PC-9 (cell line): ENCODE data around the gene NUDT13. TPM values are rescaled to one million over a fixed set of nuclear protein-coding genes. Genes with fewer than 3 reads are reported as not detected.

Source experiments
- BruUV-seq: library from RNA; stranded (reverse); fragments of 400-500 nt; replicated peaks from 2 replicates; lab custom pipeline; 2021; lab: Mats Ljungman, UMichigan
- CTCF ChIA-PET: fragments of 300-600 bp; sonication (Branson Sonifier 250); formaldehyde crosslinking; loops from one replicate; lab custom pipeline; 2022; ENCODE audit warnings: antibody characterized with exemption; lab: Charles Lee
- POLR2A ChIA-PET: fragments of 300-600 bp; sonication (Branson Sonifier 250); formaldehyde crosslinking; loops from one replicate; lab custom pipeline; 2022; ENCODE audit warnings: antibody characterized with exemption; ENCODE audit not compliant: unreplicated experiment; lab: Charles Lee
- DNase-seq, 2 experiments: peaks; one replicate each; pipeline versions ENCODE4 v3.0.0 to v3.0.0-alpha.2; 2015 to 2022; ENCODE audit warnings: mixed read lengths in 1 of 2
- H2AFZ ChIP-seq: fragments of 200-600 bp; sonication (generic); 2 replicates; pipeline ENCODE4 v1.8.1; 2017; ENCODE audit warnings: antibody characterized with exemption
- H3F3A ChIP-seq: fragments of 200-600 bp; sonication (generic); 2 replicates; pipeline ENCODE4 v1.8.1; 2017; ENCODE audit warnings: antibody characterized with exemption, mild to moderate bottlenecking, low read depth; ENCODE audit not compliant: insufficient read depth
- H3K27ac ChIP-seq: fragments of 200-600 bp; sonication (generic); 2 replicates; pipeline ENCODE4 v1.6.1; 2016; ENCODE audit warnings: mixed run types
- H3K27me3 ChIP-seq: fragments of 200-600 bp; sonication (generic); 2 replicates; pipeline ENCODE4 v1.6.1; 2016; ENCODE audit warnings: low read depth, mixed run types; ENCODE audit not compliant: insufficient read depth
- H3K36me3 ChIP-seq: fragments of 200-600 bp; sonication (generic); 2 replicates; pipeline ENCODE4 v1.6.1; 2016; ENCODE audit warnings: low read depth, mixed run types
- H3K4me1 ChIP-seq: fragments of 200-600 bp; sonication (generic); replicated peaks from 2 replicates; pipeline ENCODE4 v1.6.1; 2016; ENCODE audit warnings: mixed run types; ENCODE audit not compliant: insufficient read depth
- H3K4me2 ChIP-seq: fragments of 200-600 bp; sonication (generic); 2 replicates; pipeline ENCODE4 v1.6.1; 2017; ENCODE audit warnings: mixed run types
- H3K4me3 ChIP-seq: fragments of 200-600 bp; sonication (generic); 2 replicates; pipeline ENCODE4 v1.6.1; 2016; ENCODE audit warnings: mixed run types
- H3K79me2 ChIP-seq: fragments of 200-600 bp; sonication (generic); 2 replicates; pipeline ENCODE4 v1.6.1; 2017; ENCODE audit warnings: low read depth, mixed run types
- H3K9me2 ChIP-seq: fragments of 200-600 bp; sonication (generic); 2 replicates; pipeline ENCODE4 v1.8.1; 2017; ENCODE audit warnings: mild to moderate bottlenecking; ENCODE audit not compliant: insufficient read depth
- H3K9me3 ChIP-seq: fragments of 200-600 bp; sonication (generic); 2 replicates; pipeline ENCODE4 v1.8.1; 2016; ENCODE audit warnings: low read depth; ENCODE audit not compliant: insufficient read depth
- H4K20me1 ChIP-seq: fragments of 200-600 bp; sonication (generic); 2 replicates; pipeline ENCODE4 v1.8.1; 2017; ENCODE audit not compliant: insufficient read depth
- CTCF ChIP-seq: fragments of 200-600 bp; sonication (generic); conservative IDR thresholded peaks from 2 replicates; pipeline ENCODE4 v1.6.1; 2017; ENCODE audit warnings: mixed run types, antibody characterized with exemption, mild to moderate bottlenecking, moderate library complexity
- EZH2 ChIP-seq: fragments of 200-600 bp; sonication (generic); IDR thresholded peaks from 2 replicates; pipeline ENCODE4 v1.8.0; 2017; ENCODE audit warnings: antibody characterized with exemption, low read depth
- intact Hi-C: fragments of 100-400 bp; cut with micrococcal nuclease; formaldehyde crosslinking; loops from one replicate; pipeline ENCODE4 v1.10.0; 2022; ENCODE audit not compliant: unreplicated experiment
- total RNA-seq: library from RNA; stranded (reverse); gene quantifications from 2 replicates; pipeline ENCODE4 v1.2.3, GENCODE V29; 2021

The NUDT13 gene
- total RNA-seq, 1 experiment from 2014 or later: 5.2 TPM

- Histone ChIP-seq H3K79me2 (peaks cover 68% of the 10 kb centered on the region), H3K27me3 (no peaks in the 10 kb centered on the region), H4K20me1 (peaks cover 7% of the 10 kb centered on the region), H2AFZ (no peak overlapping the region), H3F3A (peaks cover 12% of the 10 kb centered on the region), H3K9me2 (no peaks in the 10 kb centered on the region), H3K4me1 (peaks cover 24% of the 10 kb centered on the region), H3K4me3 (peak overlapping the region; percentile 83; the same call in 1 of the 2 replicates), H3K9me3 (no peaks in the 10 kb centered on the region), H3K4me2 (peak overlapping the region; percentile 85), H3K27ac (peak overlapping the region; percentile 85; the same call in 1 of the 2 replicates), H3K36me3 (peaks cover 14% of the 10 kb centered on the region; the same call in 1 of the 2 replicates)
- TF ChIP-seq CTCF (no peak), EZH2 (no peak)
- no peak for DNase-seq
- no TSS peak for BruUV-seq
- intact Hi-C loops: loop anchor here (5.0 kb wide), 1 partner anchor 805 kb away; no protein-coding TSS in a partner anchor
- ChIA-PET POLR2A (no interaction called here), CTCF (interaction anchor here (0.6 kb wide), 1 partner anchor 13 kb away, joined by 3 read pairs; no protein-coding TSS in a partner anchor)
Measured at GRCh38 chr10:73166972-73167371, 56.7 kb downstream of the NUDT13 start.

- ChIA-PET POLR2A (no interaction called here), CTCF (no interaction called here)
- Histone ChIP-seq H3F3A (peaks cover 12% of the 10 kb centered on the region), H3K4me3 (peak overlapping the region; percentile 83), H3K79me2 (peaks cover 64% of the 10 kb centered on the region), H3K9me3 (no peaks in the 10 kb centered on the region), H3K4me2 (peak overlapping the region; percentile 85), H2AFZ (peak overlapping the region; percentile 84), H3K27ac (peak overlapping the region; percentile 85), H3K27me3 (no peaks in the 10 kb centered on the region), H3K4me1 (peaks cover 24% of the 10 kb centered on the region), H4K20me1 (peaks cover 7% of the 10 kb centered on the region), H3K36me3 (peaks cover 9% of the 10 kb centered on the region; the same call in 1 of the 2 replicates), H3K9me2 (no peaks in the 10 kb centered on the region)
- TF ChIP-seq EZH2 (no peak), CTCF (no peak)
- DNase-seq: no peak
- intact Hi-C loops: loop anchor here (5.0 kb wide), 1 partner anchor 805 kb away; no protein-coding TSS in a partner anchor
- TSS peak; percentile 81 for BruUV-seq
Measured at GRCh38 chr10:73167458-73167782, 57.2 kb downstream of the NUDT13 start.

GRCh38 chr10:73167783-73168464 lies 57.7 kb downstream of the NUDT13 start, which contains the start of the genes ECD and FAM149B1:
Gene ECD, minus strand, starts transcription at chr10:73168008. Its CDS starts 4,071 bp downstream, at chr10:73163937.
Gene FAM149B1, plus strand, starts transcription at chr10:73168119. Its CDS starts 221 bp downstream, at chr10:73168340.
- BruUV-seq: no TSS peak
- H3K79me2 ChIP-seq: peaks cover 59% of the 10 kb centered on the region

More at GRCh38 chr10:73167783-73168464, 57.7 kb downstream of the NUDT13 start, which contains the start of the genes ECD and FAM149B1:
- ChIA-PET CTCF (interaction anchor here (0.5 to 0.6 kb wide), 2 partner anchors 16 to 79 kb away, joined by 3 read pairs; no protein-coding TSS in a partner anchor), POLR2A (interaction anchor here (0.6 to 0.8 kb wide), 8 partner anchors 71 to 1334 kb away, joined by 3 to 8 read pairs (median 4); partner anchors contain the start of gene AP3M1)
- Histone ChIP-seq H4K20me1 (peaks cover 2% of the 10 kb centered on the region; the same call in 1 of the 2 replicates), H3F3A (peaks cover 12% of the 10 kb centered on the region), H3K27ac (peak within 1 kb of the TSS; percentile 85), H3K4me1 (peaks cover 24% of the 10 kb centered on the region), H3K9me2 (no peaks in the 10 kb centered on the region), H3K4me3 (peak within 1 kb of the TSS; percentile 83), H2AFZ (peak within 1 kb of the TSS; percentile 84), H3K4me2 (peak within 1 kb of the TSS; percentile 85), H3K27me3 (no peaks in the 10 kb centered on the region), H3K9me3 (no peaks in the 10 kb centered on the region), H3K36me3 (0 out of 2 replicates have a peak, but pooled peaks cover 8% of the 10 kb centered on the region)
- peak; percentile 92 to 96 for DNase-seq
- TF ChIP-seq EZH2 (no peak), CTCF (peak; percentile 36; the same call in 1 of the 2 replicates)
- intact Hi-C loops: loop anchor here (5.0 kb wide), 1 partner anchor 806 kb away; no protein-coding TSS in a partner anchor
